ENCODE data around the gene GPA33. TPM values are rescaled to one million over a fixed set of nuclear protein-coding genes. Genes with fewer than 3 reads are reported as not detected.

Gene GPA33
- total and polyA plus RNA-seq, 11 donors, result 0.15 to 3.6 (median 1.1) TPM; not detected in 1

DNA sequence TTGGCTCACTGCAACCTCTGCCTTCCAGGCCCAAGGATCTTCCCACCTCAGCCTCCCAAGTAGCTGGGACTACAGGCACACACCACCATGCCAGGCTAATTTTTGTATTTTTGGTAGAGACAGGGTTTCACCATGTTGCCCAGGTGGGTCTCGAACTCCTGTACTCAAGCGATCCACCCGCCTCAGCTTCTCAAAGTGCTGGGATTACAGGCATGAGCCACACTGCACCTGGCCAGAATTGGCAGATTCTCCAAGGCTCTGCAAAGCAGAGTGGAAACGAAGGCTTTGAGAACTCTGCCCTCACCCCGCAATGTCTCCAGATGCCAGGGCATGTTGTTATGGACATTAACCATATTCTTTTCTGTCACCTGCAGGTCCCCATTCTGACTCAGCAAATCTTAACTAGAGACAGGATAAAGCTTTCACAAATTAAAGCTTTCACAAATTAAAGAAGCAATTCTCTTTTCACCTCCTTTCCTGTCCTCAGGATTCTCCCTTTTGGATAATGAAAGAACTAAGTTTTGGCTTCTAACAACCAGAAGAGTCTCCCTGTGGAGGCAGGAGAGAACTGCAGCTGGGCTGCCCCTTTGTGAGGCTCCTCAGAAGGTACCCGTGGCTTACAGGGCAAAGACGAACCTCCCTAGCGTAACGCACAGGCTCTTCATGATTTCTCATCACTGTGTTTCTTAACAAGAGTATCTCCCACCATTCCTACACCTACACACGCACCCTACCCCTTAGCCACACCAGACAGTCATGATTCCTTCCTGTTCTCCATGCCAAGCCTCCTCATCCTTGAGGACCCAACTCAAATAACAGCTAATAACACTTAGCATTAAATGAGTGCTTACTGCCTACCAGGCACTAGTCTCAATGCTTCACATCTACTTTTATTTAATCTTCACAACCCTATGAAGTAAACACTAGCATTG is 29.8 kb downstream of the GPA33 start:
- no peaks in the 10 kb centered on the region for H3K9me3 ChIP-seq
- peaks cover 0 to 8% (median 0%) of the 10 kb centered on the region in 9 donors for H3K27me3 ChIP-seq
- peaks cover 0 to 8% (median 3%) of the 10 kb centered on the region in 12 donors for H3K4me1 ChIP-seq
- DNase-seq (no peak), ATAC-seq (no peak)
- no peaks in the 10 kb centered on the region for H3K36me3 ChIP-seq
- H3K4me3 ChIP-seq, result no peak overlapping the region
- no peak overlapping the region for H3K27ac ChIP-seq
- intact Hi-C loops (cut with DNase I), result loop anchor here in 2 of 10 donors (10.0 kb wide), 3 partner anchors 204 to 474 kb away; no protein-coding TSS in a partner anchor
- TF ChIP-seq POLR2A (IDR thresholded peaks at IDR 0.05), result no peak
- TF ChIP-seq, protein P1, sequence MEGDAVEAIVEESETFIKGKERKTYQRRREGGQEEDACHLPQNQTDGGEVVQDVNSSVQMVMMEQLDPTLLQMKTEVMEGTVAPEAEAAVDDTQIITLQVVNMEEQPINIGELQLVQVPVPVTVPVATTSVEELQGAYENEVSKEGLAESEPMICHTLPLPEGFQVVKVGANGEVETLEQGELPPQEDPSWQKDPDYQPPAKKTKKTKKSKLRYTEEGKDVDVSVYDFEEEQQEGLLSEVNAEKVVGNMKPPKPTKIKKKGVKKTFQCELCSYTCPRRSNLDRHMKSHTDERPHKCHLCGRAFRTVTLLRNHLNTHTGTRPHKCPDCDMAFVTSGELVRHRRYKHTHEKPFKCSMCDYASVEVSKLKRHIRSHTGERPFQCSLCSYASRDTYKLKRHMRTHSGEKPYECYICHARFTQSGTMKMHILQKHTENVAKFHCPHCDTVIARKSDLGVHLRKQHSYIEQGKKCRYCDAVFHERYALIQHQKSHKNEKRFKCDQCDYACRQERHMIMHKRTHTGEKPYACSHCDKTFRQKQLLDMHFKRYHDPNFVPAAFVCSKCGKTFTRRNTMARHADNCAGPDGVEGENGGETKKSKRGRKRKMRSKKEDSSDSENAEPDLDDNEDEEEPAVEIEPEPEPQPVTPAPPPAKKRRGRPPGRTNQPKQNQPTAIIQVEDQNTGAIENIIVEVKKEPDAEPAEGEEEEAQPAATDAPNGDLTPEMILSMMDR (IDR thresholded peaks at IDR 0.05), result no peak
- 80 to 83% (median 81%) methylated on average over 10 of the region's 10 CpGs for WGBS, 4 donors

DNA sequence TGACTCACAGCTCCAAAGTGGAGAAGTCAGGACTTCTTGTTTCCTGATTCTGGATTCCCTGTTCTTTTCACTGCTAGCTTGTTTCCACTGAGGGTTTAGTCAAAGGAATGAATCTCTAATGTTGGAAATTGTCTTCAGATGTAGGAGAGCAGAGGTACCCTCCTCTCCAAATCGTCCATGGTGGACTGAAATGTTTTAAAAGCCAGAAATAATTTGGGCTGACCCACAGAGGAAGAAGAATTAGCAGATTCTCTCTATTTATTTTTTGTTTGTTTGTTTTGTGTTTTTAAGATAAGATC is 30.4 kb downstream of the GPA33 start:
- ATAC-seq, result no peak
- intact Hi-C loops (cut with DNase I), result loop anchor here in 9 of 10 donors (1.0 to 10.0 kb wide), 15 partner anchors 82 to 1135 kb away; partner anchors contain the start of gene ILDR2 (in 2 of the 9)
- peaks cover 0 to 8% (median 0%) of the 10 kb centered on the region in 9 donors for H3K27me3 ChIP-seq
- no peaks in the 10 kb centered on the region for H3K36me3 ChIP-seq
- 36 to 48% (median 42%) methylated on average over 1 of the region's 1 CpG for WGBS, 4 donors
- no peak overlapping the region for H3K4me3 ChIP-seq
- TF ChIP-seq, protein P1 (IDR thresholded peaks at IDR 0.05), result no peak
- TF ChIP-seq POLR2A (IDR thresholded peaks at IDR 0.05), result no peak
- no peaks in the 10 kb centered on the region for H3K9me3 ChIP-seq
- no peak for DNase-seq
- peaks cover 0 to 8% (median 3%) of the 10 kb centered on the region in 12 donors for H3K4me1 ChIP-seq
- H3K27ac ChIP-seq, result no peak overlapping the region

DNA sequence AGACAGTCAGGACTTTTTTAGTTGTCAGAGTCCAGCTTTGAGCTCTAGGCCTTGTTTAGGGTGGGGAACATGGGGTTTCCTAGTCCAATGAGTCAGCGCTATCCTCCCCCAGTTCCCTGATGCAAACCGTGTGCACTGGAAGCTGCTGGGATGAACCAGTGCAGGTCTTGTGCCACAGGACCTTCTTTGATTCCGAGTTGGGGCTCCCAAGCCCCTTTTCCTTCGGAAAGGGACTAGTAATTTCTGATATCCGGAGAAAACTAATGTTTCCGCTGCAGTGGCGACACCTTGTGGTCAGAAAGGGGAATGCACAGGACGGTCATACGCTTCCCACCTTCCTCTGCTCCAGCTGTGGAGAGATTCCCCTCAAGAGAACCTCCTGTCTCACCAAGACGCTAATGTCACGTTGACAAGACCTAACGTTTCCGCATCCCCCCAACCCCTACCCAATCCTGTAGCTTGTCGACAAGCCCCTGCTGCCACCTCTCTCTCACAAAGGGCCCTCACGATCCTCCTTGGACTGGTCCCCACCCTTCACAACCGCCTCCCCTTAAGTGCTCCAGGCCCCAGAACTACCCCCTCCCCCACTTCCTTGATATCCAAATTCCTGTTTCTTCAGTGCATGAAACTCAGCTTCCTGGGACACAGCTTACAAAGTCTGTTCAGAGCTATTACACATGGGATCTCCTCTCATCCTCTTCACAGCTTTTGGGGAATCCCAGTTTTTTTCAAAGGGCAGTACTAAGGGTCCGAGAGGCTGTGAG is 30.9 kb downstream of the GPA33 start:
- WGBS, 4 donors, result 12 to 16% (median 13%) methylated on average over 17 of the region's 17 CpGs
- no peak overlapping the region for H3K27ac ChIP-seq
- ATAC-seq, result peak in 3 of 4 donors; percentile 47 to 66 (median 62)

More for the DNA sequence above, 30.9 kb downstream of the GPA33 start:
- H3K9me3 ChIP-seq, result no peaks in the 10 kb centered on the region
- peak; percentile 52 to 74 (median 63) for DNase-seq
- no peaks in the 10 kb centered on the region for H3K36me3 ChIP-seq
- TF ChIP-seq POLR2A (IDR thresholded peaks at IDR 0.05), result no peak
- TF ChIP-seq, protein P1 (IDR thresholded peaks at IDR 0.05), result peak; percentile 91 to 98 (median 94)
- intact Hi-C loops (cut with DNase I), result loop anchor here in 9 of 10 donors (1.0 to 10.0 kb wide), 12 partner anchors 82 to 1134 kb away; partner anchors contain the start of gene ILDR2 (in 2 of the 9)
- peak overlapping the region in 4 of 12 donors; percentile 11 to 41 (median 22) for H3K4me3 ChIP-seq
- peaks cover 0 to 8% (median 3%) of the 10 kb centered on the region in 12 donors for H3K4me1 ChIP-seq
- peaks cover 0 to 8% (median 0%) of the 10 kb centered on the region in 9 donors for H3K27me3 ChIP-seq
